ENCODE measurements around the gene ROBO2. TPM values are rescaled to one million over a fixed set of nuclear protein-coding genes. Genes with fewer than 3 reads are reported as not detected.

ROBO2 gene
- total and polyA plus RNA-seq, 11 donors: 0.04 to 0.93 (median 0.06) TPM; not detected in 6

DNA sequence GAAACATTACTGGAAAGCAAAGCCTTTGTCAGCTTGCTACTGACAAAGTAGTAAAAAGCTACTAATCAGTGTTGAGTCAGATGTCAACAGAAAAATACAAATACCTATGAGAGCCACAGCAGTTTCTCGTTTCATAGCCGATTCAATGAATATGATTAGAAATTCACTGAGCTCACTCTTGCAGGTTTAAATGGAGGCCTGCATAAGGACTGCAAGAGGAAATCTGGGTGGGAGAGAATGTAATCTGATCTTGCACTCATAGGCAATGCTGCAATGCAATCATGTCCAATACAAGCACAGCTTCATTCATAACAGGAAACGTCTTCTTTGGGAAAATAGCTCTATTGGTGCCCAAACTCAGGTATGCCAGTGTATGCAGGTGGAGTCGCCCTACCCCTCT is 608.8 kb downstream of the ROBO2 start:
- Histone ChIP-seq H3K4me3 (no peak overlapping the region), H3K9me3 (no peaks in the 10 kb centered on the region), H3K27me3 (no peaks in the 10 kb centered on the region), H3K36me3 (no peaks in the 10 kb centered on the region), H3K27ac (no peak overlapping the region), H3K4me1 (no peaks in the 10 kb centered on the region)
- TF ChIP-seq, protein P1, sequence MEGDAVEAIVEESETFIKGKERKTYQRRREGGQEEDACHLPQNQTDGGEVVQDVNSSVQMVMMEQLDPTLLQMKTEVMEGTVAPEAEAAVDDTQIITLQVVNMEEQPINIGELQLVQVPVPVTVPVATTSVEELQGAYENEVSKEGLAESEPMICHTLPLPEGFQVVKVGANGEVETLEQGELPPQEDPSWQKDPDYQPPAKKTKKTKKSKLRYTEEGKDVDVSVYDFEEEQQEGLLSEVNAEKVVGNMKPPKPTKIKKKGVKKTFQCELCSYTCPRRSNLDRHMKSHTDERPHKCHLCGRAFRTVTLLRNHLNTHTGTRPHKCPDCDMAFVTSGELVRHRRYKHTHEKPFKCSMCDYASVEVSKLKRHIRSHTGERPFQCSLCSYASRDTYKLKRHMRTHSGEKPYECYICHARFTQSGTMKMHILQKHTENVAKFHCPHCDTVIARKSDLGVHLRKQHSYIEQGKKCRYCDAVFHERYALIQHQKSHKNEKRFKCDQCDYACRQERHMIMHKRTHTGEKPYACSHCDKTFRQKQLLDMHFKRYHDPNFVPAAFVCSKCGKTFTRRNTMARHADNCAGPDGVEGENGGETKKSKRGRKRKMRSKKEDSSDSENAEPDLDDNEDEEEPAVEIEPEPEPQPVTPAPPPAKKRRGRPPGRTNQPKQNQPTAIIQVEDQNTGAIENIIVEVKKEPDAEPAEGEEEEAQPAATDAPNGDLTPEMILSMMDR (IDR thresholded peaks at IDR 0.05): no peak
- TF ChIP-seq POLR2A (IDR thresholded peaks at IDR 0.05): no peak
- 61 to 76% (median 66%) methylated on average over 4 of the region's 4 CpGs for WGBS, 4 donors
- DNase-seq: no peak
- intact Hi-C loops (cut with DNase I): no loop called here
- no peak for ATAC-seq

DNA sequence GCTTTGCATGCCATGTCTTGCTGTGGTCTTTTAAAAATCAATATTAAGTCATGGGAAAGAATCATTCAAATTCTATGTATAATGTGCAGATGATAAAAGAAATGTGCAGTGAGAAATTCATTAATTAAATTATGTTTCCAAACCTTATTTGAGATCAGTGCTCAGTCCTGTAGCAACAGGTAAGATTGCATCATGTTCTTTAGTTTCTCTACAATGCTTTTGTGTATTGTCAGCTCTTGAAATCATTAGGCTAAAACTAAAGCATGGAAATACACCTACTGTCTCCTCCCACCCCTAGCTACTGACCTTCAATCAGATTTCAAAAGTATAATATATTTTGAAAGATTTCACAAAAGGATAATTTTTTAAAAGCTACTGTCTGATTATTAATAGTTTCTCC is 612.7 kb downstream of the ROBO2 start:
- ATAC-seq (no peak), DNase-seq (no peak)
- TF ChIP-seq, protein P1 (IDR thresholded peaks at IDR 0.05): no peak
- TF ChIP-seq POLR2A (IDR thresholded peaks at IDR 0.05): no peak
- Histone ChIP-seq H3K4me3 (no peak overlapping the region), H3K27ac (no peak overlapping the region), H3K36me3 (no peaks in the 10 kb centered on the region), H3K27me3 (no peaks in the 10 kb centered on the region), H3K4me1 (no peaks in the 10 kb centered on the region), H3K9me3 (no peaks in the 10 kb centered on the region)
- intact Hi-C loops (cut with DNase I): no loop called here

DNA sequence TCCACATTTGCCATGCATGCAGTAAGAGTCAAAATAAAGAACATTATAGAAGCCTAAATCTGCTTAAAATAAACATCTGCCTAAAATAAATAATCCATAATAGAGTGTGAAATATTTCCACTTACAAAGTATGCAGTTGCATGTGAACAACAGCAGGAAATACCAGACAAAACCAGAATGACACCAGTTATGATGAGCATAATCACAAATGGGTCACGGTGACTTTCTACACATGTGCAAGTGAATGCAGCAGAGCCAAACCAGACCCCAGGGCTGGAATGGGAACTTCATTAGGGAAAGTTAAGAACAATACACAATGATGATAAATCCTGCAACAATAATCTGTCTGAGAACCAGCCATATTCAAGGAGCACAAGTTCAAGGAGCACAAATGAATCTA is 615.5 kb downstream of the ROBO2 start:
- WGBS, 4 donors: 43 to 69% (median 55%) methylated on average over 1 of the region's 1 CpG
- Histone ChIP-seq H3K36me3 (no peaks in the 10 kb centered on the region), H3K9me3 (peaks cover 0 to 12% (median 2%) of the 10 kb centered on the region in 12 donors), H3K27ac (no peak overlapping the region), H3K4me1 (no peaks in the 10 kb centered on the region), H3K4me3 (no peak overlapping the region), H3K27me3 (no peaks in the 10 kb centered on the region)
- TF ChIP-seq, protein P1 (IDR thresholded peaks at IDR 0.05): no peak
- TF ChIP-seq POLR2A (IDR thresholded peaks at IDR 0.05): no peak
- no peak for ATAC-seq
- intact Hi-C loops (cut with DNase I): no loop called here
- DNase-seq: no peak

DNA sequence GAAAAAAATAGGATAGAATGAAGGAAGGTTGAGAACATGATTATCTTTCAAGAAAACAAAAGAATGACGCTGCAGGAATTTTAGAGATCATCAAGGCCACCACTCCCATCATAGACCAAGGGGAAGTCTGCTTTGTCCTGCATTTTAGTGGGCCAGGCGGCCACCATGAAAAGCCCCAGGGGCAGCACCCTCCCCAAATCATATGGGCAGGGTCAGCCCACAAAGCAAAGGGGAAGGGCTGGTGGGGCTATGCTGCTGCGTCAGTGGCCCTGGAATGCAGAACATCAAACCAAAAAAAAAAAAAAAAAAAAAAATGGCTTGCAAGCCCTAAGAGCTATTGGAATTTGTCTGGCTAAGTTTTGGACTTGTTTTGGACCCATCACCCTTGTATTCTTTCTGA is 620.8 kb downstream of the ROBO2 start:
- peaks cover 0 to 19% (median 5%) of the 10 kb centered on the region in 12 donors for H3K9me3 ChIP-seq
- WGBS, 4 donors: 69 to 79% (median 74%) methylated on average over 3 of the region's 3 CpGs
- H3K27ac ChIP-seq: no peak overlapping the region
- intact Hi-C loops (cut with DNase I): no loop called here
- ATAC-seq (no peak), DNase-seq (no peak)
- H3K4me1 ChIP-seq: no peaks in the 10 kb centered on the region
- H3K36me3 ChIP-seq: no peaks in the 10 kb centered on the region
- no peak overlapping the region for H3K4me3 ChIP-seq
- H3K27me3 ChIP-seq: no peaks in the 10 kb centered on the region
- TF ChIP-seq POLR2A (IDR thresholded peaks at IDR 0.05): no peak
- TF ChIP-seq, protein P1 (IDR thresholded peaks at IDR 0.05): no peak

All from heart left ventricle (tissue), 16 donors.